Measurements from ENCODE around the gene CDH15. TPM values are rescaled to one million over a fixed set of nuclear protein-coding genes. Genes with fewer than 3 reads are reported as not detected.

Gene CDH15
- polyA plus RNA-seq, 1 donor from 2014 or later: not detected

- Mint-ChIP-seq H3K27me3 (peaks cover 47% of the 10 kb centered on the region), H3K4me3 (peak within 1 kb of the TSS in 2 of 4 donors; percentile 23 to 85), H3K27ac (peak within 1 kb of the TSS in 1 of 3 donors; percentile 75), H3K4me1 (peaks cover 0 to 6% (median 0%) of the 10 kb centered on the region in 3 donors), H3K36me3 (no peaks in the 10 kb centered on the region), H3K9me3 (peaks cover 3% of the 10 kb centered on the region in 3 donors)
Observed at GRCh38 chr16:89200124-89200849, 28.7 kb downstream of the CDH15 start, which contains the start of gene SLC22A31. SLC22A31 (minus strand) TSS chr16:89200537; CDS start chr16:89200501, 36 bp downstream.

- Mint-ChIP-seq H3K4me3 (peak overlapping the region in 2 of 4 donors; percentile 23 to 85), H3K27ac (peak overlapping the region in 1 of 3 donors; percentile 75), H3K36me3 (no peaks in the 10 kb centered on the region), H3K9me3 (peaks cover 3% of the 10 kb centered on the region in 3 donors), H3K4me1 (peaks cover 0 to 6% (median 0%) of the 10 kb centered on the region in 3 donors), H3K27me3 (peaks cover 47% of the 10 kb centered on the region)
Observed at GRCh38 chr16:89200850-89201411, 29.4 kb downstream of the CDH15 start.

GRCh38 chr16:89201439-89202377 lies 30.2 kb downstream of the CDH15 start:
- peak overlapping the region in 2 of 3 donors; percentile 67 to 69 for H3K27ac Mint-ChIP-seq

DNA sequence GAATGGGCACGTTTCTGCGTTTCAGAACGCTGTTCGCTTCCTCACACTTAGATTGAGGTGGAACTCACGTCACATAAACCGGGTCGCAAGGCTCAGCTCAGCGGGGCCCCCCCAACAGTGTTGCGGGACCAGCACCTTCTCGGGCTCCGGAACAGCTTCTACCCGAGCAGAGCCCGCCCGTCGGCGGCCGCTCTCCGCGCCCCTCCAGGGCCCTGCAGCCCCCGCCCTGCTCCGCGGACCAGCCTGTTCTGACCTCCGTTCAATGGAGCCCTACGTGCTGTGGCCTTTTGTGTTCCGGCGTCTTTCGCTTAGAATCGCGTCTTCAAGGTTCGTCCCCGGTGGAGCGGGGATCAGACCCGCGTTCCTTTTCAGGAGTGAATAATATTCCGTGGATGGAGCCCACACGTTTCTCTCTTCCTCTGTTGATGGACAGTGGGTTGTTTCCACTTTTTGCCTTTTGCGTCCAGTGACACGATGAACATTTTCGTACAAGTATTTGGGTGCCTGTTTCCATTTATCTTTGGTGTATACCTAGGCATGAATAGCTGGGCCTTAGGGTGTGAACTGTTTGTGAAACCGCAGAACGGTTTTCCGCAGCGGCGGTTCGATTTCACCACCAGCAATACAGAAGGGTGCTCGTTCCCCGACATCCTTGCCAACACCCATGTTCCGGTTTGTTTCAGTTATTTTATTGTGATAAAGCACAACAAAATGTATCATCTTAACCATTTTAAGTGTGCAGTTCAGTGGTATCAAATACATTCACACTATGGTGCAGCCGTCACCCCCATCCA lies 31.1 kb downstream of the CDH15 start:
- peaks cover 3% of the 10 kb centered on the region in 3 donors for H3K9me3 Mint-ChIP-seq

More at GRCh38 chr16:89201439-89202377, 30.2 kb downstream of the CDH15 start:
- H3K27me3 Mint-ChIP-seq: peaks cover 47% of the 10 kb centered on the region
- H3K9me3 Mint-ChIP-seq: peaks cover 3% of the 10 kb centered on the region in 3 donors
- H3K4me1 Mint-ChIP-seq: peaks cover 0 to 6% (median 0%) of the 10 kb centered on the region in 3 donors
- no peaks in the 10 kb centered on the region for H3K36me3 Mint-ChIP-seq
- H3K4me3 Mint-ChIP-seq: peak overlapping the region in 1 of 4 donors; percentile 37

DNA sequence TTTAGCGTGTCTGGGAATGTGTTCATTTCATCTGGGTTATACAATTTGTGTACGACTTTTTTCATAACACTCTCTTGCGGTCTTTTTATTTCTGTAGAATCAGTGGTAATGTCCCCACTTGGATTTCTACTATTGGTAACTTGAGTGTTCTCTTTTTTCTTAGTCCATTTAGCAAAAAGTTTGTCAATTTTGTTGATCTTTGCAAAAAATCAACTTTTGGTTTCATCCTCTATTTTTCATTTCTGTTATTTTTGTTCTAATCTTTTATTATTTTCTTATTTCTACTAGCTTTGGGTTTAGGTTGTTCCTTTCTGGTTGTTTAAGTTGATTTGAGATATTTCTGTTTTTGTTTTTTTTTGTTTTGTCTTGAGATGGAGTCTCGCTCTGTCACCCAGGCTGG lies 36.4 kb downstream of the CDH15 start:
- Mint-ChIP-seq H3K27me3 (peaks cover 27% of the 10 kb centered on the region), H3K36me3 (no peaks in the 10 kb centered on the region), H3K4me3 (no peak overlapping the region), H3K9me3 (peaks cover 0 to 2% (median 1%) of the 10 kb centered on the region in 3 donors), H3K27ac (no peak overlapping the region), H3K4me1 (peaks cover 2 to 12% (median 3%) of the 10 kb centered on the region in 3 donors)

More for the DNA sequence above, 31.1 kb downstream of the CDH15 start:
- peak overlapping the region; percentile 18 to 85 (median 56) for H3K4me3 Mint-ChIP-seq
- H3K27ac Mint-ChIP-seq: peak overlapping the region; percentile 69 to 80 (median 76)
- H3K27me3 Mint-ChIP-seq: peaks cover 43% of the 10 kb centered on the region
- H3K4me1 Mint-ChIP-seq: peaks cover 0 to 6% (median 0%) of the 10 kb centered on the region in 3 donors
- no peaks in the 10 kb centered on the region for H3K36me3 Mint-ChIP-seq

- peaks cover 15% of the 10 kb centered on the region for H3K27me3 Mint-ChIP-seq
- H3K36me3 Mint-ChIP-seq: no peaks in the 10 kb centered on the region
- no peaks in the 10 kb centered on the region for H3K9me3 Mint-ChIP-seq
- H3K27ac Mint-ChIP-seq: peak overlapping the region in 2 of 3 donors; percentile 9 to 65
- no peak overlapping the region for H3K4me3 Mint-ChIP-seq
- H3K4me1 Mint-ChIP-seq: peaks cover 2 to 8% (median 3%) of the 10 kb centered on the region in 3 donors
Observed at GRCh38 chr16:89209522-89210044, 38.0 kb downstream of the CDH15 start.

GRCh38 chr16:89210165-89210903 lies 38.8 kb downstream of the CDH15 start:
- H3K9me3 Mint-ChIP-seq: no peaks in the 10 kb centered on the region
- H3K27me3 Mint-ChIP-seq: peaks cover 15% of the 10 kb centered on the region
- H3K36me3 Mint-ChIP-seq: no peaks in the 10 kb centered on the region
- H3K27ac Mint-ChIP-seq: peak overlapping the region in 2 of 3 donors; percentile 9 to 65
- no peak overlapping the region for H3K4me3 Mint-ChIP-seq
- peaks cover 2 to 12% (median 3%) of the 10 kb centered on the region in 3 donors for H3K4me1 Mint-ChIP-seq

DNA sequence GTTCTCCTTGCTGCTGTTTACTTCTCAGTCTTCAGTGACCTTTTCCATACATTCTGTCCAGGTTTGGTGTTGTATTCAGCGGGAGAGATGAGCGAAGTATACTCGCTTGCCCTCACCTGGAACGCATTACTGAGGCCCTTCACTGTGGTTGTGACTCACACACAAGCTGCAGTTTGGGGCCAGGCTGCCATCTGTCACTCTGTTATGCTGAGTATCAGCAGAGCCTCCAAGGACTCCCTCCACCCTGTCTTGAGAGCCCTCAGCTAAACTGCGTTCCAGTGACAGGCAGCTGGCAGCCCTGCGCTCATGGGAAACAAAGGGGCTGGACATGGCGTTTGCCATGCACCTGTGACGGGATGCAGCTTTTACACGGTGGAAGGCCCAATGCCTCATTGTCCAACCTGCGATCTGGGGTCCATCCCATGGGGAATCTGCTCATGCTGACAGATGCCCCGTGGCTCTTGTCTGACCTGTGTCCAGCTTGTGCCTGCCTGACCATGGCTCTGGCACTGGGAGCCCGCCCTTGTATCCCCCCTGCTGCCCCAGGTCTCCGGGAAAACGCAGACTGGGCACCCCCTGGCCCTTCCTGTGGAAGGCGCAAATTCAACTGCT lies 39.5 kb downstream of the CDH15 start:
- Mint-ChIP-seq H3K36me3 (no peaks in the 10 kb centered on the region), H3K4me3 (no peak overlapping the region), H3K27me3 (peaks cover 15% of the 10 kb centered on the region), H3K4me1 (peaks cover 2 to 13% (median 3%) of the 10 kb centered on the region in 3 donors), H3K9me3 (no peaks in the 10 kb centered on the region), H3K27ac (peak overlapping the region in 2 of 3 donors; percentile 9 to 65)

DNA sequence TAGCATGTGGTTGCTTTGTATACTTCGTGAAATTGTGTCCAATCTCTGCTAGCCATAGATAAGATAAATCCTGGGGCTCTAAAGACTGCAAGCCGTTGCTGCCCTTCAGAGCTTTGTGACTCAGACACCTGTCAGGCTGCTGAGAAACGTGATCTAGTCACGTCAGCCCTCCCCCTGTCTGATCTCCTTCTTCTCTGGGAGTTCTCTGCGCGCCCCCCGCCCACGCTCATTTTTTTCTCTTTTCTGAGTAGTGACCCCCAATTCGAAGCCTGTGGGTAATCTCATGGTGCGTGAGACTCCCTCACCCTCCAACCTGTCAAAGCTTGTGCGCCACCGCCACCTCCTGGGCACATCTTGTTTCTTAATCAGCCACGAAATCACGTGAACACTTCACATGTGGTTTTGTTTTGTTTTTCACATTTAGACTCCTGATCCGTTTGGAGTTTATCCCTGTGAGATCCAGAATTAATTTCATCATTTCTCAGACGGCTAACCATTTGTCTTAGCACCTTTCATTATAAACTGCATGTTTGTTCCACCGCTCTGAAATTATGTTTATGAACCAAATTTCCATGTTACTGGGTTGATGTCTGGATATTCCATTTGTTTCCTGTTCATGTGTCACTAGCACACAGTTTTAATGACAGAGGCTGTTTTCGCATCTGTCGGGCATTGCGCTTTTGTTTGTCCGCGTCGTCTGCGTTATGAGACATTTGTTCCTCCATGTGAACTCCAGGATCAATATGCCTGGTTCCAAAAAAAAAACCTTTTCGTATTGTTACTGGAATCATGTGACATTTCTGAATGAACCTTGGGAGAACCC lies 45.0 kb downstream of the CDH15 start:
- Mint-ChIP-seq H3K9me3 (no peaks in the 10 kb centered on the region), H3K27me3 (no peaks in the 10 kb centered on the region), H3K27ac (peak overlapping the region; percentile 71 to 98 (median 87)), H3K36me3 (no peaks in the 10 kb centered on the region), H3K4me1 (peaks cover 11 to 16% (median 13%) of the 10 kb centered on the region in 3 donors), H3K4me3 (peak overlapping the region; percentile 81 to 94 (median 88))

GRCh38 chr16:89217138-89217387 lies 45.5 kb downstream of the CDH15 start:
- H3K9me3 Mint-ChIP-seq: no peaks in the 10 kb centered on the region
- peaks cover 11 to 16% (median 14%) of the 10 kb centered on the region in 3 donors for H3K4me1 Mint-ChIP-seq
- H3K27me3 Mint-ChIP-seq: no peaks in the 10 kb centered on the region
- no peaks in the 10 kb centered on the region for H3K36me3 Mint-ChIP-seq
- peak overlapping the region; percentile 81 to 94 (median 88) for H3K4me3 Mint-ChIP-seq
- H3K27ac Mint-ChIP-seq: peak overlapping the region; percentile 71 to 98 (median 87)

GRCh38 chr16:89217388-89218191 lies 46.0 kb downstream of the CDH15 start, which contains the start of gene ZNF778:
ZNF778 (plus strand) TSS chr16:89217703; CDS start chr16:89221128, 3,425 bp downstream.
- H3K4me3 Mint-ChIP-seq: peak within 1 kb of the TSS; percentile 81 to 94 (median 88)
- no peaks in the 10 kb centered on the region for H3K27me3 Mint-ChIP-seq
- H3K36me3 Mint-ChIP-seq: peaks cover under 1% of the 10 kb centered on the region
- peak within 1 kb of the TSS; percentile 71 to 98 (median 87) for H3K27ac Mint-ChIP-seq
- H3K4me1 Mint-ChIP-seq: peaks cover 11 to 16% (median 14%) of the 10 kb centered on the region in 3 donors
- no peaks in the 10 kb centered on the region for H3K9me3 Mint-ChIP-seq
